Muscle layer of duodenum (tissue), 2 donors: ENCODE data around the gene PLA2G4F.

Experiments
- H3K27ac ChIP-seq: one replicate; pipeline ENCODE4 v1.7.0; 2013; ENCODE audit warnings: mild to moderate bottlenecking, low read length
- H3K27me3 ChIP-seq: one replicate; pipeline ENCODE4 v1.7.0; 2013; ENCODE audit warnings: low read depth, mild to moderate bottlenecking, control low read depth, low read length
- H3K36me3 ChIP-seq, 2 donors: one replicate each; pipeline ENCODE4 v1.7.0; 2013; ENCODE audit warnings: low read length in 2 of 2, control low read depth in 1 of 2, mild to moderate bottlenecking in 1 of 2; ENCODE audit not compliant: insufficient read depth in 2 of 2, control insufficient read depth in 1 of 2
- H3K4me1 ChIP-seq, 2 donors: one replicate each; pipeline ENCODE4 v1.7.0; 2013; ENCODE audit warnings: low read length in 2 of 2, mild to moderate bottlenecking in 2 of 2, control low read depth in 1 of 2, moderate library complexity in 1 of 2; ENCODE audit not compliant: insufficient read depth in 2 of 2, control insufficient read depth in 1 of 2
- H3K4me3 ChIP-seq, 2 donors: one replicate each; pipeline ENCODE4 v1.7.0; 2013; ENCODE audit warnings: low read length in 2 of 2, low read depth in 1 of 2, mild to moderate bottlenecking in 1 of 2
- H3K9me3 ChIP-seq, 2 donors: one replicate each; pipeline ENCODE4 v1.7.0; 2013; ENCODE audit warnings: low read length in 2 of 2, control low read depth in 1 of 2, mild to moderate bottlenecking in 1 of 2; ENCODE audit not compliant: control insufficient read depth in 1 of 2
- donor health status: healthy.

Gene PLA2G4F

DNA sequence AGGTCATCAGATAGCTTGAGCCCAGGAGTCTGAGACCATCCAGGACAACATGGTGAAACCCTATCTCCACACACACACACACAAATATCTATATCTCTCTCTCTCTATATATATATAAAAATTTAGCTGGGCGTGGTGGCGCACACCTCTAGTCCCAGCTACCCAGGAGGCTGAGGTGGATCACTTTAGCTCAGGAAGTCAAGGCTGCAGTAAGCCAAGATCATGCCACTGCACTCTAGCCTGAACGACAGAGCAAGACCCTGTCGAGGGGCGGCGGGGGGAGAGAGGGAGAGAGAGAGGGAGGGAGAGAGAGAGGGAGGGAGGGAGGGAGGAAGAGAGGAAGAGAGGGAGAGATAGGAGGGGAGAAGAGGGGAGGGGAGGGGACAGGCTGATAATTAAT is 28.0 kb downstream of the PLA2G4F start:
- H3K4me3 ChIP-seq = no peak overlapping the region

GRCh38 chr15:42123546-42123945 is 32.9 kb downstream of the PLA2G4F start:
- H3K36me3 ChIP-seq = no peaks in the 10 kb centered on the region
- H3K27me3 ChIP-seq = no peaks in the 10 kb centered on the region
- H3K4me3 ChIP-seq = no peak overlapping the region
- no peaks in the 10 kb centered on the region for H3K9me3 ChIP-seq
- H3K4me1 ChIP-seq = no peaks in the 10 kb centered on the region
- H3K27ac ChIP-seq = no peak overlapping the region

More for the DNA sequence above, 28.0 kb downstream of the PLA2G4F start:
- no peaks in the 10 kb centered on the region for H3K4me1 ChIP-seq
- H3K9me3 ChIP-seq = no peaks in the 10 kb centered on the region
- no peaks in the 10 kb centered on the region for H3K36me3 ChIP-seq
- H3K27me3 ChIP-seq = peaks cover 7% of the 10 kb centered on the region
- no peak overlapping the region for H3K27ac ChIP-seq

DNA sequence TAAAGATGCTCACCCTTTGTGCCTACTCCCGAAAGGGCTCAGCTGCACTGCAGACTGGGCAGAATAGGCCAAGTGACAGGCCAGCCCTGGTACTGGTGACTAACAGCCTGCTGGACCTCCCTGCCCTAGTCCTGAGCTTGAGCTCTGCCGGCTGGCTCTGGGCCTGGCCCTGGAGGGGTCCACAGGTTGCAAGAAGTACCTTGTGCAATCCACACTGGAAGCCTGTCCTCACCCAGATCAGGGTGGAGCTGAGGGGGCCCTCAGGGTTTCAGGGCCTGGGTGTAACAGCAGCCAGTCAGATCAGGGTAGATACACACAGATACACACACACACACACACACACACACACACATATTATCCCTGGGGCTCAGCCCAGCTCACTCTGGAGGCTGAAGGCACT is 34.8 kb downstream of the PLA2G4F start:
- Histone ChIP-seq H3K4me1 (no peaks in the 10 kb centered on the region), H3K9me3 (no peaks in the 10 kb centered on the region), H3K27ac (no peak overlapping the region), H3K4me3 (no peak overlapping the region), H3K27me3 (no peaks in the 10 kb centered on the region), H3K36me3 (no peaks in the 10 kb centered on the region)

GRCh38 chr15:42121021-42121420 is 35.4 kb downstream of the PLA2G4F start:
- Histone ChIP-seq H3K36me3 (no peaks in the 10 kb centered on the region), H3K27ac (no peak overlapping the region), H3K4me1 (no peaks in the 10 kb centered on the region), H3K4me3 (no peak overlapping the region), H3K27me3 (no peaks in the 10 kb centered on the region), H3K9me3 (no peaks in the 10 kb centered on the region)

- no peaks in the 10 kb centered on the region for H3K27me3 ChIP-seq
These were observed 36.2 kb downstream of the PLA2G4F start for GRCh38 chr15:42120285-42120684.

DNA sequence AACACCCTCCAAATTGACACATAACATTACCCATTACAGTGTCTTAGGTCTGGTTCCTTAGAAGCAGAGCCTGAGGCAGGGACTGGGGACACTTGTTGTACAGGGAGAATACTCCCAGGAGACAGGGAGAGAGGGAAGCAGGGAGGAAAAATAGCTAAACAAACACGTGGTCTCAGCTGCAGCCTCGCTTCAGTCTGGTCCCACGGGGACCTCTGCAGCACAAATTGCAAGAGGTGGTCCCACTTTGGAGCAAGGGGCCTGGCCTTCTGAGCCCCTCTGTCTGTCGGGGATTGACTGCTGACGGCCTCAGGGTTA is 37.0 kb downstream of the PLA2G4F start:
- H3K4me1 ChIP-seq = no peaks in the 10 kb centered on the region
- no peaks in the 10 kb centered on the region for H3K36me3 ChIP-seq
- H3K27ac ChIP-seq = no peak overlapping the region
- H3K4me3 ChIP-seq = no peak overlapping the region
- H3K9me3 ChIP-seq = no peaks in the 10 kb centered on the region
- H3K27me3 ChIP-seq = no peaks in the 10 kb centered on the region

More at GRCh38 chr15:42120285-42120684, 36.2 kb downstream of the PLA2G4F start:
- H3K27ac ChIP-seq = no peak overlapping the region
- H3K36me3 ChIP-seq = no peaks in the 10 kb centered on the region
- no peak overlapping the region for H3K4me3 ChIP-seq
- no peaks in the 10 kb centered on the region for H3K9me3 ChIP-seq
- no peaks in the 10 kb centered on the region for H3K4me1 ChIP-seq

GRCh38 chr15:42118650-42119445 is 37.6 kb downstream of the PLA2G4F start:
- Histone ChIP-seq H3K4me3 (no peak overlapping the region), H3K27ac (no peak overlapping the region), H3K36me3 (no peaks in the 10 kb centered on the region), H3K27me3 (no peaks in the 10 kb centered on the region), H3K4me1 (no peaks in the 10 kb centered on the region), H3K9me3 (no peaks in the 10 kb centered on the region)

GRCh38 chr15:42111924-42112323 is 44.5 kb downstream of the PLA2G4F start:
- Histone ChIP-seq H3K4me3 (no peak overlapping the region), H3K27ac (no peak overlapping the region), H3K27me3 (no peaks in the 10 kb centered on the region), H3K4me1 (no peaks in the 10 kb centered on the region), H3K9me3 (peaks cover 0 to 3% of the 10 kb centered on the region in 2 donors), H3K36me3 (no peaks in the 10 kb centered on the region)

GRCh38 chr15:42110367-42110766 is 46.1 kb downstream of the PLA2G4F start:
- no peak overlapping the region for H3K4me3 ChIP-seq
- no peaks in the 10 kb centered on the region for H3K4me1 ChIP-seq
- H3K36me3 ChIP-seq = no peaks in the 10 kb centered on the region
- H3K27ac ChIP-seq = no peak overlapping the region
- H3K27me3 ChIP-seq = no peaks in the 10 kb centered on the region
- peaks cover 0 to 3% of the 10 kb centered on the region in 2 donors for H3K9me3 ChIP-seq

DNA sequence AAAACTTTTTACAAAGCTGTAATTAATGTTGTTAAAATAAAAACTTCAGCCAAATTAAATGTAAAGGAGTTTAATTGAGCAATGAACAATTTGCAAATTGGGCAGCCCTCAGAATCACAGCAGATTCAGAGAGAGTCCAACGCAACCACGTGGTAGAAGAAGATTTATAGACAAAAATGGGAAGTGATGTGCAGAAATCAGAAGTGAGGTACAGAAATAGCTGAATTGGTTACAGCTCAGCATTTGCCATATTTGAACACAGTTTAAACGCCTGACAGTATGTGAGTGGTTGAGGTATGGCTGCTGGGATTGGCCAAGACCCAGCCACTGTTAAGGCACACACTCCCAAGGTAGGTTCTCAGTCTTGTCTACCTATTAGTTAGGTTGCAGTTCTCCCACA is 47.6 kb downstream of the PLA2G4F start:
- Histone ChIP-seq H3K27ac (no peak overlapping the region), H3K9me3 (peaks cover 0 to 3% of the 10 kb centered on the region in 2 donors), H3K4me3 (no peak overlapping the region), H3K27me3 (no peaks in the 10 kb centered on the region), H3K4me1 (no peaks in the 10 kb centered on the region), H3K36me3 (no peaks in the 10 kb centered on the region)

DNA sequence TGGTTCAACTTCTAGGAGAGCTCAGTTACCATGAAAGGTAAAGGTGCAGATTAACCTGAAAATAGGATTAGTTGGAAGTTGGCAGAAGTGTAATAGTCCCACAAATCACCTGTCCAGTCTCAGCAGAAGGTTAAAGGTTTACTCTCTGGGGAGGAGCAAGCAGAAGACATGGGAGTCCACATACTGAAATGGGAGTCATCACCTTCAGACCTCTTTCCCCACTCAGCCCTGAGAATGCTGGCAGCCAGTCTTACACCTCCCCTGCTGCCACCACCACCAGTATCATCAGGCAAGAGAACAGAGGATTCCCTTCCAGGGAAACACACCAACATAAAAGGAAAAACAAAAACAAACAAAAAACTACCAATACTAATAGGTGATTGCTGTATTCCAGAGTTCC is 48.2 kb downstream of the PLA2G4F start:
- Histone ChIP-seq H3K27me3 (no peaks in the 10 kb centered on the region), H3K4me3 (no peak overlapping the region), H3K36me3 (no peaks in the 10 kb centered on the region), H3K9me3 (peaks cover 0 to under 1% of the 10 kb centered on the region in 2 donors), H3K27ac (no peak overlapping the region), H3K4me1 (no peaks in the 10 kb centered on the region)

- H3K36me3 ChIP-seq = no peaks in the 10 kb centered on the region
- no peak overlapping the region for H3K27ac ChIP-seq
- no peaks in the 10 kb centered on the region for H3K27me3 ChIP-seq
- H3K4me3 ChIP-seq = no peak overlapping the region
- no peaks in the 10 kb centered on the region for H3K4me1 ChIP-seq
- no peaks in the 10 kb centered on the region for H3K9me3 ChIP-seq
These were observed 49.0 kb downstream of the PLA2G4F start for GRCh38 chr15:42107473-42107872.
